IMR-90 (cell line): ENCODE data around the gene NOVA2.

Source experiments
- MXI1 ChIP-seq: IDR thresholded peaks from 2 replicates; pipeline ENCODE4 v1.6.1; 2012; ENCODE audit warnings: low read depth, mild to moderate bottlenecking, low read length, moderate library complexity, borderline replicate concordance
- TF ChIP-seq, protein P1 (sequence below): conservative IDR thresholded peaks from 2 replicates; pipeline ENCODE4 v1.5.1; 2012; ENCODE audit warnings: mild to moderate bottlenecking, low read depth, low read length, improper control_type of control experiment

- TF ChIP-seq, protein P1, sequence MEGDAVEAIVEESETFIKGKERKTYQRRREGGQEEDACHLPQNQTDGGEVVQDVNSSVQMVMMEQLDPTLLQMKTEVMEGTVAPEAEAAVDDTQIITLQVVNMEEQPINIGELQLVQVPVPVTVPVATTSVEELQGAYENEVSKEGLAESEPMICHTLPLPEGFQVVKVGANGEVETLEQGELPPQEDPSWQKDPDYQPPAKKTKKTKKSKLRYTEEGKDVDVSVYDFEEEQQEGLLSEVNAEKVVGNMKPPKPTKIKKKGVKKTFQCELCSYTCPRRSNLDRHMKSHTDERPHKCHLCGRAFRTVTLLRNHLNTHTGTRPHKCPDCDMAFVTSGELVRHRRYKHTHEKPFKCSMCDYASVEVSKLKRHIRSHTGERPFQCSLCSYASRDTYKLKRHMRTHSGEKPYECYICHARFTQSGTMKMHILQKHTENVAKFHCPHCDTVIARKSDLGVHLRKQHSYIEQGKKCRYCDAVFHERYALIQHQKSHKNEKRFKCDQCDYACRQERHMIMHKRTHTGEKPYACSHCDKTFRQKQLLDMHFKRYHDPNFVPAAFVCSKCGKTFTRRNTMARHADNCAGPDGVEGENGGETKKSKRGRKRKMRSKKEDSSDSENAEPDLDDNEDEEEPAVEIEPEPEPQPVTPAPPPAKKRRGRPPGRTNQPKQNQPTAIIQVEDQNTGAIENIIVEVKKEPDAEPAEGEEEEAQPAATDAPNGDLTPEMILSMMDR, result no peak
- no peak for TF ChIP-seq MXI1
Observed at GRCh38 chr19:46022431-46023310, 49.0 kb upstream of the NOVA2 start, which contains the start of gene PGLYRP1.
